ENCODE measurements around the gene KRTAP5-2.

DNA sequence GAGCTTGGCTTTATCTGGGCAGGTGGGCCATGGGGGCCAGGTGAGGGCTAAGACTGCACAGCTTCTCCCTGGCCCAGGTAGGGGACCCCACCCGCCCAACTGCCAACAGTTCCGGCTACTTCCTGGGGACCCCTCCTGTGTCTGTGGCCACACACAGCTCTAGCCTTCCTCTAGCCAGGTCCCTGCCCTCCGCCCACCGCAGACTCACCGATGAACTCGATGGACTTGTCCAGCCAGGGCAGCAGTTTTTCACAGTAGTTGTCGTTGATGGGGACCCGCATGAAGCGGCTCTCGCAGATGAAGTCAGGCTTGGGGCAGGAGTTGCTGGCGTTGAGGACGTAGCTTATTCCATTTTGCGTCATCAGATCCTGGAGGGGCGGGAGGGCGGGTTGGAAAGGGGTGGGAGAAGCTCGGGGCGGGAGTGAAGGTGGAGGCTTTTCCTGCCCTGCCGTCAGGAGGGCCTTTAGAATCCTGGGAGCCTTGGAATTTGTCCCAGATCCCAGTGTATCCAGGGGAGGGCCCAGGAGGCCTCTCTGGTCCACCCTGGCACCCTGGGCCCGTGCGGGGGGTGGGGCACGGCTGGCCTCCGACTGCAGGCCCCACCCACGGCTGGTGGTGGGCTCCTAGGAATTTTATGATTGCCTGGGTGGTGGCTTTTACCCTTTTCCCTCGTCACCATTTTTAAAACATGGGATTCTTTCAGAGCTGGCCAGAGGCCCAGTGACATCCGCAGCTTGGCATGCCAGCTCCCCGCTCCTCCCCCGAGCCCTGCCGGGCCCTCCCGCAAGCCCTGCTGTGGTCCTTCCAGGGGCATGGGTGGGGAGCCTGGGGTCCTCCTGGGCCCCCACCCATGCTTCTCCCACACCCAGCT is 40.0 kb downstream of the KRTAP5-2 start:
- TF ChIP-seq YY1 (IDR thresholded peaks at IDR 0.05; ENCODE audit: insufficient read depth, insufficient read length) (no peak), ZNF274 (IDR thresholded peaks at IDR 0.05; ENCODE audit: low read depth, low read length) (no peak)

All from NT2/D1 (cell line).